Mesendoderm (in vitro differentiated cells): ENCODE measurements around the gene OSBPL8.
A peak's percentile ranks its signal among the peaks of the same experiment; 100 is the strongest.

ENCODE experiments used
- DNase-seq: peaks from one replicate; pipeline ENCODE4 v3.0.0; 2013
- H2AK5ac ChIP-seq: 2 replicates; pipeline ENCODE4 v1.6.1; 2013; ENCODE audit warnings: low read length, inconsistent platforms
- H2BK120ac ChIP-seq: 2 replicates; pipeline ENCODE4 v1.6.1; 2013; ENCODE audit warnings: low read depth, mild to moderate bottlenecking, low read length, moderate library complexity, mixed read lengths
- H2BK15ac ChIP-seq: replicated peaks from 2 replicates; pipeline ENCODE4 v1.6.1; 2013; ENCODE audit warnings: low read depth, mild to moderate bottlenecking, moderate library complexity
- H2BK5ac ChIP-seq: 2 replicates; pipeline ENCODE4 v1.6.1; 2013; ENCODE audit warnings: low read length, inconsistent platforms
- H3K18ac ChIP-seq: 2 replicates; pipeline ENCODE4 v1.6.1; 2013; ENCODE audit warnings: mild to moderate bottlenecking, low read length, mixed read lengths
- H3K23ac ChIP-seq: one replicate; pipeline ENCODE4 v1.6.1; 2013; ENCODE audit warnings: low read length
- H3K27ac ChIP-seq: 2 replicates; pipeline ENCODE4 v1.5.1; 2013; ENCODE audit warnings: low read depth, mild to moderate bottlenecking, inconsistent platforms, low read length, moderate library complexity
- H3K27me3 ChIP-seq: 2 replicates; pipeline ENCODE4 v1.6.1; 2013; ENCODE audit warnings: low read length, control low read depth, mild to moderate bottlenecking, inconsistent platforms; ENCODE audit not compliant: insufficient read depth, poor library complexity
- H3K36me3 ChIP-seq: 2 replicates; pipeline ENCODE4 v1.6.1; 2013; ENCODE audit warnings: low read length, inconsistent platforms; ENCODE audit not compliant: control insufficient read depth, insufficient read depth
- H3K4ac ChIP-seq: one replicate; pipeline ENCODE4 v1.6.1; 2013; ENCODE audit warnings: low read depth, mild to moderate bottlenecking, low read length, moderate library complexity
- H3K4me1 ChIP-seq: 2 replicates; pipeline ENCODE4 v1.6.1; 2013; ENCODE audit warnings: low read depth, low read length, inconsistent platforms; ENCODE audit not compliant: control insufficient read depth
- H3K4me2 ChIP-seq: 2 replicates; pipeline ENCODE4 v1.6.1; 2013; ENCODE audit warnings: low read length
- H3K4me3 ChIP-seq: 2 replicates; pipeline ENCODE4 v1.5.1; 2013; ENCODE audit warnings: mild to moderate bottlenecking, low read length
- H3K56ac ChIP-seq: one replicate; pipeline ENCODE4 v1.6.1; 2013; ENCODE audit warnings: low read length
- H3K79me1 ChIP-seq: 2 replicates; pipeline ENCODE4 v1.6.1; 2013; ENCODE audit warnings: low read length, inconsistent platforms
- H3K79me2 ChIP-seq: 2 replicates; pipeline ENCODE4 v1.6.1; 2013; ENCODE audit warnings: mild to moderate bottlenecking, low read length; ENCODE audit not compliant: control insufficient read depth, insufficient read depth
- H3K9ac ChIP-seq: 2 replicates; pipeline ENCODE4 v1.6.1; 2013; ENCODE audit warnings: low read length, inconsistent platforms
- H4K5ac ChIP-seq: one replicate; pipeline ENCODE4 v1.6.1; 2013; ENCODE audit warnings: low read length
- H4K8ac ChIP-seq: one replicate; pipeline ENCODE4 v1.6.1; 2013; ENCODE audit warnings: low read depth, mild to moderate bottlenecking, control low read depth, low read length, moderate library complexity
- WGBS: extraction: QIAGEN DNeasy Blood & Tissue Kit; methylation state at CpG from one replicate; pipeline ENCODE4 v1.1.7; 2013; ENCODE audit warnings: low lambda C conversion rate, missing lambda C conversion rate; ENCODE audit not compliant: insufficient coverage; ENCODE audit errors: extremely low coverage; 5-methylcytosine and 5-hydroxymethylcytosine counted together

OSBPL8 gene

GRCh38 chr12:76340680-76341435 is 218.7 kb downstream of the OSBPL8 start:
- Histone ChIP-seq H3K4me3 (no peak overlapping the region), H4K5ac (no peak overlapping the region), H3K9ac (no peak overlapping the region), H3K4ac (no peak overlapping the region), H2BK120ac (no peak overlapping the region), H3K36me3 (no peaks in the 10 kb centered on the region), H2AK5ac (no peak overlapping the region), H3K18ac (no peak overlapping the region), H3K79me2 (no peaks in the 10 kb centered on the region), H2BK5ac (no peak overlapping the region), H3K79me1 (no peaks in the 10 kb centered on the region), H3K56ac (no peak overlapping the region), H4K8ac (no peak overlapping the region), H3K27me3 (no peaks in the 10 kb centered on the region), H3K27ac (no peak overlapping the region), H2BK15ac (no peak overlapping the region), H3K23ac (no peak overlapping the region), H3K4me1 (no peaks in the 10 kb centered on the region), H3K4me2 (no peak overlapping the region)
- no peak for DNase-seq
- WGBS: no CpG with 5 or more reads among the region's 9 CpGs

DNA sequence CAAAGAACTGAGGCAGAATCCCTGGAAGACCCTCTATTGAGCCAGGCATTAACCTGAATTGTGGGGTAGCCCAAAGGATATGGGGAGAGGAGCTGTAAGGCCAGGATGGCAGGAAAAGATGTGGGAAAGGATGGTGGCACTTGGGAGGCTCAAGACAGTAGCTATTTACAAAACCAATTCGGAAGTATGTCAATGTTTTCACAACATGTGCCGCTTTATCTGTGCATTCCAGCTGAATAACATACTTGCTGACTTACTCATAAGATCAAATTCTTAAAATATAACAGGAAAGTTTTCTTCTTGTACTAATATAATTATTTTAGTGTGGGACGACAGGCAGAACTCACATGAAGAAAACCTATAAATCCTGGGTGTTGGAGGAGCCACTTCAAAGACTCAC is 222.0 kb downstream of the OSBPL8 start:
- DNase-seq: no peak
- Histone ChIP-seq H2BK120ac (no peak overlapping the region), H3K79me2 (no peaks in the 10 kb centered on the region), H4K8ac (no peak overlapping the region), H3K18ac (no peak overlapping the region), H3K79me1 (no peaks in the 10 kb centered on the region), H3K4ac (no peak overlapping the region), H4K5ac (no peak overlapping the region), H3K4me3 (no peak overlapping the region), H3K23ac (no peak overlapping the region), H2BK5ac (no peak overlapping the region), H3K4me1 (no peaks in the 10 kb centered on the region), H2BK15ac (no peak overlapping the region), H3K27me3 (no peaks in the 10 kb centered on the region), H3K27ac (no peak overlapping the region), H3K36me3 (no peaks in the 10 kb centered on the region), H3K4me2 (no peak overlapping the region), H3K56ac (no peak overlapping the region), H3K9ac (no peak overlapping the region), H2AK5ac (no peak overlapping the region)
- no CpG with 5 or more reads among the region's 3 CpGs for WGBS

- WGBS: no CpG with 5 or more reads among the region's 1 CpG
- Histone ChIP-seq H4K8ac (no peak overlapping the region), H2BK120ac (no peak overlapping the region), H3K23ac (no peak overlapping the region), H3K4ac (no peak overlapping the region), H3K79me2 (no peaks in the 10 kb centered on the region), H3K27me3 (no peaks in the 10 kb centered on the region), H3K27ac (no peak overlapping the region), H2BK15ac (no peak overlapping the region), H4K5ac (no peak overlapping the region), H2BK5ac (no peak overlapping the region), H3K4me2 (no peak overlapping the region), H3K9ac (no peak overlapping the region), H3K4me3 (no peak overlapping the region), H2AK5ac (no peak overlapping the region), H3K79me1 (no peaks in the 10 kb centered on the region), H3K4me1 (no peaks in the 10 kb centered on the region), H3K56ac (no peak overlapping the region), H3K18ac (no peak overlapping the region), H3K36me3 (no peaks in the 10 kb centered on the region)
- no peak for DNase-seq
These were observed 227.0 kb downstream of the OSBPL8 start for GRCh38 chr12:76332606-76333005.

- Histone ChIP-seq H3K27ac (no peak overlapping the region), H3K56ac (no peak overlapping the region), H3K4me2 (no peak overlapping the region), H3K36me3 (no peaks in the 10 kb centered on the region), H4K8ac (no peak overlapping the region), H2BK120ac (no peak overlapping the region), H3K79me1 (no peaks in the 10 kb centered on the region), H4K5ac (no peak overlapping the region), H3K4me3 (no peak overlapping the region), H2BK15ac (no peak overlapping the region), H2AK5ac (no peak overlapping the region), H3K9ac (no peak overlapping the region), H2BK5ac (no peak overlapping the region), H3K4ac (no peak overlapping the region), H3K18ac (no peak overlapping the region), H3K27me3 (no peaks in the 10 kb centered on the region), H3K79me2 (no peaks in the 10 kb centered on the region), H3K4me1 (no peaks in the 10 kb centered on the region), H3K23ac (no peak overlapping the region)
- no CpG with 5 or more reads among the region's 5 CpGs for WGBS
- DNase-seq: no peak
These were observed 230.0 kb downstream of the OSBPL8 start for GRCh38 chr12:76329606-76330005.

- no peak overlapping the region for H3K4me3 ChIP-seq
- no peak overlapping the region for H4K8ac ChIP-seq
- DNase-seq: peak; percentile 81
- no peaks in the 10 kb centered on the region for H3K36me3 ChIP-seq
- no peak overlapping the region for H3K9ac ChIP-seq
- H3K79me2 ChIP-seq: no peaks in the 10 kb centered on the region
- no peak overlapping the region for H3K27ac ChIP-seq
- no CpG with 5 or more reads among the region's 2 CpGs for WGBS
- no peak overlapping the region for H2BK120ac ChIP-seq
- no peak overlapping the region for H4K5ac ChIP-seq
- H2AK5ac ChIP-seq: no peak overlapping the region
- H3K4ac ChIP-seq: no peak overlapping the region
- no peak overlapping the region for H3K56ac ChIP-seq
- no peak overlapping the region for H3K18ac ChIP-seq
- H3K4me2 ChIP-seq: no peak overlapping the region
- no peaks in the 10 kb centered on the region for H3K27me3 ChIP-seq
- no peaks in the 10 kb centered on the region for H3K79me1 ChIP-seq
- no peak overlapping the region for H2BK5ac ChIP-seq
- no peak overlapping the region for H2BK15ac ChIP-seq
- no peak overlapping the region for H3K23ac ChIP-seq
- H3K4me1 ChIP-seq: no peaks in the 10 kb centered on the region
These were observed 230.4 kb downstream of the OSBPL8 start for GRCh38 chr12:76329159-76329558.
